NCI-H2081 (cell line): ENCODE data around the gene SDK2.
"Not testable (repeated sequence)": the region's sequence is repeated elsewhere in the genome, so short reads cannot be mapped to it uniquely, and the experiment has no call there.

Experiments used
- DNase-seq, 2 experiments: peaks; one replicate each; lab custom pipeline; 2025; lab: John Stamatoyannopoulos, UW

The SDK2 gene

GRCh38 chr17:73343739-73344454, 300.3 kb downstream of the SDK2 start:
- no peak for DNase-seq

- DNase-seq, result peak in 1 of 2 experiments; percentile 25
Observed at GRCh38 chr17:73343168-73343634, 301.0 kb downstream of the SDK2 start.

GRCh38 chr17:73342541-73343167, 301.6 kb downstream of the SDK2 start:
- no peak for DNase-seq

- DNase-seq, result peak; percentile 67 to 76
Observed at GRCh38 chr17:73342050-73342522, 302.2 kb downstream of the SDK2 start.

GRCh38 chr17:73341350-73342049, 302.7 kb downstream of the SDK2 start:
- peak; percentile 63 for DNase-seq

- DNase-seq, result no peak
Observed at GRCh38 chr17:73340093-73340596, 304.1 kb downstream of the SDK2 start.

GRCh38 chr17:73338566-73339197, 305.6 kb downstream of the SDK2 start:
- DNase-seq, result no peak

GRCh38 chr17:73338050-73338521, 306.2 kb downstream of the SDK2 start:
- no peak for DNase-seq

GRCh38 chr17:73337330-73337710, 306.9 kb downstream of the SDK2 start:
- DNase-seq, result no peak

- no peak for DNase-seq
Observed at GRCh38 chr17:73336408-73337329, 307.6 kb downstream of the SDK2 start.

GRCh38 chr17:73335591-73336407, 308.4 kb downstream of the SDK2 start:
- DNase-seq, result peak in 1 of 2 experiments; percentile 26

- peak; percentile 88 to 93 for DNase-seq
Observed at GRCh38 chr17:73334771-73335513, 309.3 kb downstream of the SDK2 start.

GRCh38 chr17:73333445-73333844, 310.8 kb downstream of the SDK2 start:
- not testable (repeated sequence) for DNase-seq

- no peak for DNase-seq
Observed at GRCh38 chr17:73331060-73331459, 313.2 kb downstream of the SDK2 start.

GRCh38 chr17:73327676-73328075, 316.6 kb downstream of the SDK2 start:
- DNase-seq, result no peak

- no peak for DNase-seq
Observed at GRCh38 chr17:73325527-73325842, 318.8 kb downstream of the SDK2 start.

GRCh38 chr17:73324711-73325526, 319.3 kb downstream of the SDK2 start:
- DNase-seq, result no peak

- no peak for DNase-seq
Observed at GRCh38 chr17:73324160-73324475, 320.1 kb downstream of the SDK2 start.
